Measurements from ENCODE around the gene LRRC4C.

The LRRC4C gene

GRCh38 chr11:40130427-40130826 is 1329.0 kb downstream of the LRRC4C start:
- peak in 34 of 56 donors; percentile 1 to 57 (median 21) for DNase-seq

GRCh38 chr11:40129266-40129665 is 1330.2 kb downstream of the LRRC4C start:
- no peak for DNase-seq

GRCh38 chr11:40125054-40125453 is 1334.4 kb downstream of the LRRC4C start:
- DNase-seq = no peak

GRCh38 chr11:40119661-40120060 is 1339.8 kb downstream of the LRRC4C start:
- no peak for DNase-seq

GRCh38 chr11:40118780-40119179 is 1340.7 kb downstream of the LRRC4C start:
- no peak for DNase-seq

- no peak for DNase-seq
These were observed 1341.4 kb downstream of the LRRC4C start for GRCh38 chr11:40118026-40118425.

- DNase-seq = no peak
These were observed 1354.4 kb downstream of the LRRC4C start for GRCh38 chr11:40104941-40105550.

GRCh38 chr11:40100781-40101180 is 1358.7 kb downstream of the LRRC4C start:
- DNase-seq = no peak

- no peak for DNase-seq
These were observed 1359.3 kb downstream of the LRRC4C start for GRCh38 chr11:40100162-40100553.

GRCh38 chr11:40099426-40100161 is 1359.9 kb downstream of the LRRC4C start:
- DNase-seq = no peak

GRCh38 chr11:40095446-40095845 is 1364.0 kb downstream of the LRRC4C start:
- no peak for DNase-seq

GRCh38 chr11:40094954-40095353 is 1364.5 kb downstream of the LRRC4C start:
- DNase-seq = no peak

GRCh38 chr11:40080434-40080833 is 1379.0 kb downstream of the LRRC4C start:
- DNase-seq = no peak
